ENCODE results near the gene EXOC8. TPM values are rescaled to one million over a fixed set of nuclear protein-coding genes. Genes with fewer than 3 reads are reported as not detected.

The EXOC8 gene
- total RNA-seq, 1 donor from 2014 or later = 9.1 TPM

- Mint-ChIP-seq H3K4me1 (no peaks in the 10 kb centered on the region), H3K27me3 (ENCODE audit: low read depth) (no peaks in the 10 kb centered on the region), H3K36me3 (ENCODE audit: low read depth) (no peaks in the 10 kb centered on the region), H3K27ac (ENCODE audit: unreplicated experiment) (no peak overlapping the region), H3K4me3 (no peak overlapping the region), H3K9me3 (no peaks in the 10 kb centered on the region)
- TF ChIP-seq CTCF (conservative IDR thresholded peaks at IDR 0.05) = peak; percentile 48
- DNase-seq (ENCODE audit: low read depth, low spot score) = no peak
These were observed 21.8 kb downstream of the EXOC8 start for GRCh38 chr1:231315887-231316286.

- no peaks in the 10 kb centered on the region for H3K36me3 Mint-ChIP-seq (ENCODE audit: low read depth)
- no peaks in the 10 kb centered on the region for H3K27me3 Mint-ChIP-seq (ENCODE audit: low read depth)
- H3K4me3 Mint-ChIP-seq = no peak overlapping the region
- TF ChIP-seq CTCF (conservative IDR thresholded peaks at IDR 0.05) = no peak
- no peak overlapping the region for H3K27ac Mint-ChIP-seq (ENCODE audit: unreplicated experiment)
- DNase-seq (ENCODE audit: low read depth, low spot score) = no peak
- no peaks in the 10 kb centered on the region for H3K4me1 Mint-ChIP-seq
- no peaks in the 10 kb centered on the region for H3K9me3 Mint-ChIP-seq
These were observed 24.0 kb downstream of the EXOC8 start for GRCh38 chr1:231313661-231314060.

GRCh38 chr1:231312432-231312788, 25.2 kb downstream of the EXOC8 start:
- Mint-ChIP-seq H3K4me3 (no peak overlapping the region), H3K9me3 (no peaks in the 10 kb centered on the region), H3K36me3 (ENCODE audit: low read depth) (no peaks in the 10 kb centered on the region), H3K27ac (ENCODE audit: unreplicated experiment) (peak overlapping the region; percentile 21), H3K4me1 (no peaks in the 10 kb centered on the region), H3K27me3 (ENCODE audit: low read depth) (no peaks in the 10 kb centered on the region)
- TF ChIP-seq CTCF (conservative IDR thresholded peaks at IDR 0.05) = no peak
- DNase-seq (ENCODE audit: low read depth, low spot score) = no peak

GRCh38 chr1:231311720-231312431, 25.8 kb downstream of the EXOC8 start:
- Mint-ChIP-seq H3K4me3 (no peak overlapping the region), H3K4me1 (no peaks in the 10 kb centered on the region), H3K27me3 (ENCODE audit: low read depth) (no peaks in the 10 kb centered on the region), H3K36me3 (ENCODE audit: low read depth) (no peaks in the 10 kb centered on the region), H3K9me3 (no peaks in the 10 kb centered on the region), H3K27ac (ENCODE audit: unreplicated experiment) (peak overlapping the region; percentile 21)
- no peak for TF ChIP-seq CTCF (conservative IDR thresholded peaks at IDR 0.05)
- DNase-seq (ENCODE audit: low read depth, low spot score) = no peak

GRCh38 chr1:231310391-231310934, 27.2 kb downstream of the EXOC8 start:
- Mint-ChIP-seq H3K9me3 (no peaks in the 10 kb centered on the region), H3K36me3 (ENCODE audit: low read depth) (no peaks in the 10 kb centered on the region), H3K4me3 (no peak overlapping the region), H3K4me1 (no peaks in the 10 kb centered on the region), H3K27ac (ENCODE audit: unreplicated experiment) (no peak overlapping the region), H3K27me3 (ENCODE audit: low read depth) (no peaks in the 10 kb centered on the region)
- no peak for DNase-seq (ENCODE audit: low read depth, low spot score)
- TF ChIP-seq CTCF (conservative IDR thresholded peaks at IDR 0.05) = no peak
